T-cell (primary cell): ENCODE results near the gene PIP5K1B. TPM values are rescaled to one million over a fixed set of nuclear protein-coding genes. Genes with fewer than 3 reads are reported as not detected.

ENCODE experiments used
- ATAC-seq, 4 experiments: fragments of 200-7000 bp in 3 of 4; fragments of 150-1000 bp in 1 of 4; cut with Tn5 transposase; replicated peaks in 1 of 4; 1 replicate in 3 of 4; 2 replicates in 1 of 4; pipeline ENCODE4 v1.10.0; 2021; ENCODE audit warnings: moderate library complexity in 3 of 4, mild to moderate bottlenecking in 2 of 4, moderate number of reproducible peaks in 1 of 4
- CTCF ChIA-PET, 2 donors: fragments of 300-600 bp; sonication (Branson Sonifier 250); formaldehyde crosslinking; loops; one replicate each; lab custom pipeline; 2022; ENCODE audit warnings: antibody characterized with exemption in 2 of 2; lab: Charles Lee
- POLR2A ChIA-PET, 2 donors: fragments of 300-600 bp; sonication (Branson Sonifier 250); formaldehyde crosslinking; loops; one replicate each; lab custom pipeline; 2022; ENCODE audit warnings: antibody characterized with exemption in 2 of 2; lab: Charles Lee
- DNase-seq, 35 experiments: peaks; one replicate each; pipeline versions ENCODE4 v3.0.0 to v3.0.0-alpha.2; 2013 to 2023
- H3K27ac ChIP-seq: one replicate; pipeline ENCODE4 v1.5.1; 2013; ENCODE audit warnings: low read length
- H3K27me3 ChIP-seq, 2 experiments: replicated peaks in 1 of 2; 1 replicate in 1 of 2; 2 replicates in 1 of 2; pipeline versions ENCODE4 v1.6.1 to v1.7.0; 2013; ENCODE audit warnings: low read length in 1 of 2, mixed read lengths in 1 of 2; ENCODE audit not compliant: control insufficient read depth in 2 of 2, insufficient read depth in 2 of 2; ENCODE audit errors: extremely low read depth in 1 of 2
- H3K36me3 ChIP-seq, 2 donors: 1 replicate in 1 of 2; 2 replicates in 1 of 2; pipeline versions ENCODE4 v1.6.1 to v1.7.0; 2013; ENCODE audit warnings: low read length in 1 of 2; ENCODE audit not compliant: control insufficient read depth in 2 of 2, insufficient read depth in 1 of 2; ENCODE audit errors: extremely low read depth in 1 of 2
- H3K4me1 ChIP-seq, 2 experiments: 1 replicate in 1 of 2; 2 replicates in 1 of 2; pipeline versions ENCODE4 v1.6.1 to v1.7.0; 2013; ENCODE audit warnings: low read length in 2 of 2, mixed read lengths in 1 of 2; ENCODE audit not compliant: insufficient read depth in 2 of 2, control insufficient read depth in 1 of 2; ENCODE audit errors: extremely low read depth in 1 of 2
- H3K4me3 ChIP-seq, 2 donors: 1 replicate in 1 of 2; 2 replicates in 1 of 2; pipeline versions ENCODE4 v1.5.1 to v1.7.0; 2013; ENCODE audit warnings: mild to moderate bottlenecking in 2 of 2, low read length in 1 of 2, moderate library complexity in 1 of 2; ENCODE audit not compliant: control insufficient read depth in 1 of 2; ENCODE audit errors: extremely low read depth in 1 of 2
- H3K9me3 ChIP-seq: 2 replicates; pipeline ENCODE4 v1.7.0; 2013
- H3K27ac Mint-ChIP-seq, 2 donors: one replicate each; pipeline ENCODE4 v1.8.0; 2020 to 2021; ENCODE audit warnings: mild to moderate bottlenecking in 2 of 2, mixed read lengths in 2 of 2
- H3K27me3 Mint-ChIP-seq, 2 donors: one replicate each; pipeline ENCODE4 v1.8.0; 2021 to 2022; ENCODE audit warnings: mixed read lengths in 2 of 2
- H3K36me3 Mint-ChIP-seq: one replicate; pipeline ENCODE4 v1.8.0; 2021; ENCODE audit warnings: mixed read lengths
- H3K4me1 Mint-ChIP-seq, 3 donors: one replicate each; pipeline ENCODE4 v1.8.0; 2020 to 2022; ENCODE audit warnings: mixed read lengths in 3 of 3, mild to moderate bottlenecking in 1 of 3
- H3K4me3 Mint-ChIP-seq, 3 donors: one replicate each; pipeline ENCODE4 v1.8.0; 2020 to 2022; ENCODE audit warnings: mild to moderate bottlenecking in 3 of 3, mixed read lengths in 3 of 3, moderate library complexity in 3 of 3
- H3K9me3 Mint-ChIP-seq, 3 donors: one replicate each; pipeline ENCODE4 v1.8.0; 2020 to 2022; ENCODE audit warnings: mixed read lengths in 3 of 3
- WGBS: methylation state at CpG from one replicate; pipeline ENCODE4 v1.1.5; 2013; ENCODE audit warnings: missing lambda C conversion rate; ENCODE audit not compliant: insufficient coverage; 5-methylcytosine and 5-hydroxymethylcytosine counted together
- total RNA-seq, 35 experiments: library from RNA in 6 of 35; stranded (reverse) in 6 of 35; fragments of 120-200 nt in 1 of 35; gene quantifications; one replicate each; pipeline versions ENCODE4 v1.2.1 to v1.2.4 and lab custom pipeline; 2013 to 2026

Gene PIP5K1B
- total RNA-seq, 5 donors from 2014 or later (not counting 1 experiment from before 2014, with no cell fraction given) = 0.29 to 1.8 (median 0.95) TPM

GRCh38 chr9:68763104-68763503 lies 58.1 kb downstream of the PIP5K1B start:
- Histone ChIP-seq H3K9me3 (peaks cover 2% of the 10 kb centered on the region), H3K4me1 (no peaks in the 10 kb centered on the region), H3K27me3 (no peaks in the 10 kb centered on the region), H3K27ac (no peak overlapping the region), H3K36me3 (no peaks in the 10 kb centered on the region), H3K4me3 (no peak overlapping the region)
- Mint-ChIP-seq H3K9me3 (peaks cover 6 to 12% (median 12%) of the 10 kb centered on the region in 3 donors), H3K27ac (no peak overlapping the region), H3K4me1 (no peaks in the 10 kb centered on the region), H3K36me3 (no peaks in the 10 kb centered on the region), H3K4me3 (no peak overlapping the region), H3K27me3 (peaks cover 11 to 19% of the 10 kb centered on the region in 2 donors)
- 94% methylated on average over 2 of the region's 3 CpGs for WGBS
- ChIA-PET POLR2A (no interaction called here), CTCF (no interaction called here)
- no peak for ATAC-seq
- DNase-seq = no peak

- ATAC-seq (no peak), DNase-seq (no peak)
- H3K9me3 ChIP-seq = no peaks in the 10 kb centered on the region
- WGBS = no CpG with 5 or more reads among the region's 3 CpGs
- H3K4me1 Mint-ChIP-seq = no peaks in the 10 kb centered on the region
- peaks cover 0 to 5% of the 10 kb centered on the region in 2 experiments for H3K27me3 ChIP-seq
- no peaks in the 10 kb centered on the region for H3K36me3 Mint-ChIP-seq
- H3K4me1 ChIP-seq = no peaks in the 10 kb centered on the region
- H3K9me3 Mint-ChIP-seq = no peaks in the 10 kb centered on the region
- no peak overlapping the region for H3K27ac ChIP-seq
- CTCF ChIA-PET = no interaction called here
- H3K27ac Mint-ChIP-seq = no peak overlapping the region
- H3K4me3 Mint-ChIP-seq = no peak overlapping the region
- POLR2A ChIA-PET = interaction anchor here (0.6 to 0.7 kb wide), 2 partner anchors 10 to 11 kb away, joined by 3 to 4 read pairs; a partner anchor contains a TSS
- H3K36me3 ChIP-seq = no peaks in the 10 kb centered on the region
- peaks cover 7 to 21% of the 10 kb centered on the region in 2 donors for H3K27me3 Mint-ChIP-seq
- no peak overlapping the region for H3K4me3 ChIP-seq
Measured at GRCh38 chr9:68768619-68769018, 63.6 kb downstream of the PIP5K1B start.

- Mint-ChIP-seq H3K4me1 (no peaks in the 10 kb centered on the region), H3K9me3 (no peaks in the 10 kb centered on the region), H3K27ac (no peak overlapping the region), H3K4me3 (no peak overlapping the region), H3K27me3 (peaks cover 7 to 21% of the 10 kb centered on the region in 2 donors), H3K36me3 (no peaks in the 10 kb centered on the region)
- Histone ChIP-seq H3K27ac (no peak overlapping the region), H3K4me1 (no peaks in the 10 kb centered on the region), H3K36me3 (no peaks in the 10 kb centered on the region), H3K9me3 (no peaks in the 10 kb centered on the region), H3K27me3 (peaks cover 0 to 5% of the 10 kb centered on the region in 2 experiments), H3K4me3 (no peak overlapping the region)
- 67% methylated on average over 5 of the region's 5 CpGs for WGBS
- CTCF ChIA-PET = no interaction called here
- no peak for ATAC-seq
- POLR2A ChIA-PET = interaction anchor here in 1 of 2 donors (0.5 kb wide), 1 partner anchor 45 kb away, joined by 3 read pairs; no protein-coding TSS in a partner anchor
- no peak for DNase-seq
Measured at GRCh38 chr9:68769852-68770251, 64.8 kb downstream of the PIP5K1B start.

GRCh38 chr9:68771376-68771775 lies 66.3 kb downstream of the PIP5K1B start:
- Histone ChIP-seq H3K27me3 (peaks cover 0 to 5% of the 10 kb centered on the region in 2 experiments), H3K27ac (no peak overlapping the region), H3K4me1 (no peaks in the 10 kb centered on the region), H3K36me3 (no peaks in the 10 kb centered on the region), H3K9me3 (no peaks in the 10 kb centered on the region), H3K4me3 (no peak overlapping the region)
- H3K4me3 Mint-ChIP-seq = no peak overlapping the region
- H3K4me1 Mint-ChIP-seq = no peaks in the 10 kb centered on the region
- no peaks in the 10 kb centered on the region for H3K9me3 Mint-ChIP-seq
- WGBS = no CpG with 5 or more reads among the region's 1 CpG
- ChIA-PET POLR2A (no interaction called here), CTCF (no interaction called here)
- no peak overlapping the region for H3K27ac Mint-ChIP-seq
- peaks cover 12 to 25% of the 10 kb centered on the region in 2 donors for H3K27me3 Mint-ChIP-seq
- DNase-seq (no peak), ATAC-seq (no peak)
- no peaks in the 10 kb centered on the region for H3K36me3 Mint-ChIP-seq

GRCh38 chr9:68775003-68775730 lies 70.1 kb downstream of the PIP5K1B start:
- DNase-seq (no peak), ATAC-seq (no peak)
- Histone ChIP-seq H3K36me3 (no peaks in the 10 kb centered on the region), H3K27ac (no peak overlapping the region), H3K4me1 (peaks cover 3 to 5% of the 10 kb centered on the region in 2 experiments), H3K9me3 (no peaks in the 10 kb centered on the region), H3K27me3 (peaks cover 0 to 5% of the 10 kb centered on the region in 2 experiments), H3K4me3 (no peak overlapping the region)
- POLR2A ChIA-PET = no interaction called here
- no peaks in the 10 kb centered on the region for H3K9me3 Mint-ChIP-seq
- CTCF ChIA-PET = no interaction called here
- 71% methylated on average over 1 of the region's 5 CpGs for WGBS
- no peaks in the 10 kb centered on the region for H3K36me3 Mint-ChIP-seq
- no peak overlapping the region for H3K27ac Mint-ChIP-seq
- H3K27me3 Mint-ChIP-seq = peaks cover 10 to 14% of the 10 kb centered on the region in 2 donors
- no peak overlapping the region for H3K4me3 Mint-ChIP-seq
- no peaks in the 10 kb centered on the region for H3K4me1 Mint-ChIP-seq

- peaks cover 4% of the 10 kb centered on the region in 2 donors for H3K27me3 Mint-ChIP-seq
- Histone ChIP-seq H3K27me3 (no peaks in the 10 kb centered on the region), H3K9me3 (no peaks in the 10 kb centered on the region), H3K4me1 (peaks cover 14 to 16% of the 10 kb centered on the region in 2 experiments), H3K4me3 (no peak overlapping the region), H3K27ac (no peak overlapping the region), H3K36me3 (no peaks in the 10 kb centered on the region)
- no CpG with 5 or more reads among the region's 2 CpGs for WGBS
- no peak overlapping the region for H3K4me3 Mint-ChIP-seq
- no peak overlapping the region for H3K27ac Mint-ChIP-seq
- H3K36me3 Mint-ChIP-seq = no peaks in the 10 kb centered on the region
- peaks cover 0 to 5% (median 5%) of the 10 kb centered on the region in 3 donors for H3K4me1 Mint-ChIP-seq
- POLR2A ChIA-PET = no interaction called here
- CTCF ChIA-PET = no interaction called here
- ATAC-seq (no peak), DNase-seq (no peak)
- no peaks in the 10 kb centered on the region for H3K9me3 Mint-ChIP-seq
Measured at GRCh38 chr9:68777070-68777763, 72.2 kb downstream of the PIP5K1B start.
